ENCODE data around the gene PRKCH. TPM values are rescaled to one million over a fixed set of nuclear protein-coding genes. Genes with fewer than 3 reads are reported as not detected.
A peak's percentile ranks its signal among the peaks of the same experiment; 100 is the strongest.

Gene PRKCH
- total and polyA plus RNA-seq, 2 of the 13 experiments (the other 11 are each of a cell fraction or from before 2014, with no cell fraction given): 0.48 to 1.3 TPM

DNA sequence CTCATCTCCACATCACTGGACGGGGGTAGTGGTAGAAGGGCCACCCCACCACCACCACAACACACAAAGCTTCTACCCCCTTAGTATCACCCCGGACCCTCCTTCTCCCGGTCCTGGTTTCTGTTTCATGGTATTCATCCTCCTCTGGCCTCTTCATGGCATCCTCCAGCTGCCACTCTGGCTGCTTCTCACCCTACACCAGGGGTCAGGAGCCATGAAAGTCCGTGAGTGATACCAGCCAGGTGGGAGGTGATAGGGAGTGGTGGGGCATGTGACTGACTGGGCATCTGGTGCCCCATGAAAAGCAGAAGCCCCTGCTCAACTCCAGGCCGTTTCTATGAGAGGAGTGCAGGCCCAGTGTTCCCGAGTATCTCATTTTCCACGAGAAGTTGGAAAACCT lies 222.6 kb downstream of the PRKCH start (continued):
- TF ChIP-seq EHMT2 (IDR thresholded peaks at IDR 0.05; ENCODE audit: borderline replicate concordance, low read depth, low read length): no peak
- no peak for TF ChIP-seq ZNF446 (CRISPR knock-in tag; IDR thresholded peaks at IDR 0.05)
- TF ChIP-seq KDM4B (CRISPR knock-in tag; IDR thresholded peaks at IDR 0.05): no peak

- in situ Hi-C loops (cut with HindIII; ENCODE audit: extremely low pct_ligation_motif_present, low pct_unique_long_range_greater_than_20kb): no loop called here
- DNase-seq (ENCODE audit: low spot score) (no peak), ATAC-seq (peak; percentile 43; the same call in 2 of the 3 replicates), FAIRE-seq (no peak)
- Histone ChIP-seq H3K79me2 (ENCODE audit: insufficient read depth, low read length) (no peaks in the 10 kb centered on the region), H4K20me1 (ENCODE audit: insufficient read depth, low read length) (no peaks in the 10 kb centered on the region), H3K36me3 (replicated peaks in 1 of 2; ENCODE audit: control insufficient read depth in 1 of 2, insufficient read depth in 2 of 2, low read length in 2 of 2) (no peaks in the 10 kb centered on the region), H3K4me1 (ENCODE audit: insufficient read depth, low read length) (peaks cover 66% of the 10 kb centered on the region), H3K27ac (ENCODE audit: extremely low read length, insufficient read depth, low read length) (no peak overlapping the region), H3K9me3 (ENCODE audit: low read length) (no peaks in the 10 kb centered on the region), H2AFZ (ENCODE audit: low read length) (no peak overlapping the region), H3K27me3 (ENCODE audit: control insufficient read depth in 1 of 2, insufficient read depth in 2 of 2, low read length in 2 of 2) (no peaks in the 10 kb centered on the region), H3K4me2 (ENCODE audit: low read depth, low read length) (0 out of 2 replicates have a peak overlapping the region, but pooled peaks have one; percentile 4), H3K4me3 (replicated peaks in 1 of 3; ENCODE audit: insufficient read depth in 1 of 3, low read depth in 2 of 3, low read length in 3 of 3) (no peak overlapping the region), H3K9ac (ENCODE audit: insufficient read depth, low read depth, low read length) (no peak overlapping the region)
- TF ChIP-seq, protein P1, sequence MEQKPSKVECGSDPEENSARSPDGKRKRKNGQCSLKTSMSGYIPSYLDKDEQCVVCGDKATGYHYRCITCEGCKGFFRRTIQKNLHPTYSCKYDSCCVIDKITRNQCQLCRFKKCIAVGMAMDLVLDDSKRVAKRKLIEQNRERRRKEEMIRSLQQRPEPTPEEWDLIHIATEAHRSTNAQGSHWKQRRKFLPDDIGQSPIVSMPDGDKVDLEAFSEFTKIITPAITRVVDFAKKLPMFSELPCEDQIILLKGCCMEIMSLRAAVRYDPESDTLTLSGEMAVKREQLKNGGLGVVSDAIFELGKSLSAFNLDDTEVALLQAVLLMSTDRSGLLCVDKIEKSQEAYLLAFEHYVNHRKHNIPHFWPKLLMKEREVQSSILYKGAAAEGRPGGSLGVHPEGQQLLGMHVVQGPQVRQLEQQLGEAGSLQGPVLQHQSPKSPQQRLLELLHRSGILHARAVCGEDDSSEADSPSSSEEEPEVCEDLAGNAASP (CRISPR knock-in tag; IDR thresholded peaks at IDR 0.05; ENCODE audit: borderline replicate concordance): no peak
- TF ChIP-seq PAX8 (CRISPR knock-in tag; IDR thresholded peaks at IDR 0.05; ENCODE audit: borderline replicate concordance) (no peak), CBFB (CRISPR knock-in tag; IDR thresholded peaks at IDR 0.05) (no peak), ZNF275 (CRISPR knock-in tag; IDR thresholded peaks at IDR 0.05; ENCODE audit: borderline replicate concordance) (no peak), GATAD2A (CRISPR knock-in tag; IDR thresholded peaks at IDR 0.05) (peak; percentile 55; the same call in 1 of the 2 replicates), SOX6 (IDR thresholded peaks at IDR 0.05) (no peak), SOX6 (CRISPR knock-in tag; IDR thresholded peaks at IDR 0.05) (peak; percentile 51; the same call in 1 of the 2 replicates), SOX13 (IDR thresholded peaks at IDR 0.05) (no peak), SOX13 (CRISPR knock-in tag; conservative IDR thresholded peaks at IDR 0.05 in 1 of 2, IDR thresholded peaks at IDR 0.05 in 1 of 2) (peak in 1 of 2 experiments; percentile 49; a peak in 1 of 4 replicates), SOX5 (CRISPR knock-in tag; IDR thresholded peaks at IDR 0.05; ENCODE audit: borderline replicate concordance) (peak; percentile 52; the same call in 1 of the 2 replicates), HNF4A (CRISPR knock-in tag; IDR thresholded peaks at IDR 0.05) (no peak; the same call in 1 of the 2 replicates), GABPA (IDR thresholded peaks at IDR 0.05; ENCODE audit: low read depth, low read length) (0 out of 2 replicates have a peak, but pooled peaks have one; percentile 1), GABPA (CRISPR knock-in tag; IDR thresholded peaks at IDR 0.05; ENCODE audit: low read depth) (no peak)
- ChIA-PET POLR2A (interaction anchor here (2.2 to 2.9 kb wide), 2 partner anchors 9 to 15 kb away, joined by 11 to 15 read pairs; no protein-coding TSS in a partner anchor), CTCF (ENCODE audit: low intra/inter-chr PET ratio, low total read pairs) (no interaction called here)
- BruUV-seq (replicated peaks): no TSS peak
- 84% methylated on average over 14 of the region's 14 CpGs for WGBS (ENCODE audit: low lambda C conversion rate)
- intact Hi-C loops (cut with micrococcal nuclease; ENCODE audit: unreplicated experiment): no loop called here
Observed at GRCh38 chr14:61544448-61545330, 223.3 kb downstream of the PRKCH start.
